ENCODE data around the gene CAPN12.
"Not testable (repeated sequence)": the region's sequence is repeated elsewhere in the genome, so short reads cannot be mapped to it uniquely, and the experiment has no call there.

CAPN12 gene, protein sequence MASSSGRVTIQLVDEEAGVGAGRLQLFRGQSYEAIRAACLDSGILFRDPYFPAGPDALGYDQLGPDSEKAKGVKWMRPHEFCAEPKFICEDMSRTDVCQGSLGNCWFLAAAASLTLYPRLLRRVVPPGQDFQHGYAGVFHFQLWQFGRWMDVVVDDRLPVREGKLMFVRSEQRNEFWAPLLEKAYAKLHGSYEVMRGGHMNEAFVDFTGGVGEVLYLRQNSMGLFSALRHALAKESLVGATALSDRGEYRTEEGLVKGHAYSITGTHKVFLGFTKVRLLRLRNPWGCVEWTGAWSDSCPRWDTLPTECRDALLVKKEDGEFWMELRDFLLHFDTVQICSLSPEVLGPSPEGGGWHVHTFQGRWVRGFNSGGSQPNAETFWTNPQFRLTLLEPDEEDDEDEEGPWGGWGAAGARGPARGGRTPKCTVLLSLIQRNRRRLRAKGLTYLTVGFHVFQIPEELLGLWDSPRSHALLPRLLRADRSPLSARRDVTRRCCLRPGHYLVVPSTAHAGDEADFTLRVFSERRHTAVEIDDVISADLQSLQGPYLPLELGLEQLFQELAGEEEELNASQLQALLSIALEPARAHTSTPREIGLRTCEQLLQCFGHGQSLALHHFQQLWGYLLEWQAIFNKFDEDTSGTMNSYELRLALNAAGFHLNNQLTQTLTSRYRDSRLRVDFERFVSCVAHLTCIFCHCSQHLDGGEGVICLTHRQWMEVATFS

DNA sequence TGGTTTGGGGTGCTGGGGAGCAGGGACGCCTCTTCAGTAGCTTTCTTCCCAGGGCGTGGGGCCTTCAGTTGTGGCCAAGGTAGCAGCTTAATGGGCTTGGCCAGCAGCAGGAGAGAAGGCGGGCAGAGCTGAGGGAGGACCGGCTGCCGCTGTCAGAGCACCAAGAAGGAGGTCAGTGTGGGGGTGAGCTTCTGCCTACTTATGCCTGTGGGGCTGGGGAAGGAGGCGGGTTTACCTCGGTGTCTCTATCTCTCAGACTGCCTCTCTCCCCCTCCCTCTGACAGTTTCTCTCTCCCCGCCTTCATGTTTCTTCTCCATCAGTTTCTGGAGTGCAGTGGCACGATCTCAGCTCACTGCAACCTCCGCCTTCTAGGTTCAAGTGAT is at the start of gene CAPN12:
Gene CAPN12 (minus strand): TSS at position 177 of the 384 bp plus-strand sequence. CDS start 309 bp downstream, outside the sequence.
- DNase-seq (ENCODE audit: low spot score): no peak
- TF ChIP-seq, protein P1, sequence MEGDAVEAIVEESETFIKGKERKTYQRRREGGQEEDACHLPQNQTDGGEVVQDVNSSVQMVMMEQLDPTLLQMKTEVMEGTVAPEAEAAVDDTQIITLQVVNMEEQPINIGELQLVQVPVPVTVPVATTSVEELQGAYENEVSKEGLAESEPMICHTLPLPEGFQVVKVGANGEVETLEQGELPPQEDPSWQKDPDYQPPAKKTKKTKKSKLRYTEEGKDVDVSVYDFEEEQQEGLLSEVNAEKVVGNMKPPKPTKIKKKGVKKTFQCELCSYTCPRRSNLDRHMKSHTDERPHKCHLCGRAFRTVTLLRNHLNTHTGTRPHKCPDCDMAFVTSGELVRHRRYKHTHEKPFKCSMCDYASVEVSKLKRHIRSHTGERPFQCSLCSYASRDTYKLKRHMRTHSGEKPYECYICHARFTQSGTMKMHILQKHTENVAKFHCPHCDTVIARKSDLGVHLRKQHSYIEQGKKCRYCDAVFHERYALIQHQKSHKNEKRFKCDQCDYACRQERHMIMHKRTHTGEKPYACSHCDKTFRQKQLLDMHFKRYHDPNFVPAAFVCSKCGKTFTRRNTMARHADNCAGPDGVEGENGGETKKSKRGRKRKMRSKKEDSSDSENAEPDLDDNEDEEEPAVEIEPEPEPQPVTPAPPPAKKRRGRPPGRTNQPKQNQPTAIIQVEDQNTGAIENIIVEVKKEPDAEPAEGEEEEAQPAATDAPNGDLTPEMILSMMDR (IDR thresholded peaks at IDR 0.05; ENCODE audit: extremely low read depth, insufficient read depth, missing control alignments): no peak
- in situ Hi-C loops (cut with MboI; ENCODE audit: low pct_unique_long_range_greater_than_20kb, low sequenced_read_pairs, unreplicated experiment): loop anchor here (25.0 kb wide), 1 partner anchor 168 kb away; the partner anchor contains the start of gene CCER2

DNA sequence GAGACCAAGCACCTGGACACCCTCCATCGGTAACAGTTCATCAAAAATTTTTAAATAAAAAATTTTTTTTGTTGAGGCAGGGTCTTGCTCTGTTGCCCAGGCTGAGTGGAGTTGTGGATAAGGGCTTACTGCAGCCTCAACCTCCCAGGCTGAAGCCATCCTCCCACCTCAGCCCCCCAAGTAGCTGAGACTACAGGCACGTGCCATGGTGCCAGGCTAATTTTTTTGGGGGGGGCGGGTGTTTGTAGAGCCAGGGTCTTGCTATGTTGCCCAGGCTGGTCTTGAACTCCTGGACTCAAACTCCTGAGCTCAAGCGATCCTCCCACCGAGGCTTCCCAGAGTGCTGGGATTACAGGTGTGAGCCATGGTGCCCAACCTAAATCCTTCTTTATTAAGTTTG is 49.4 kb upstream of the CAPN12 start:
- in situ Hi-C loops (cut with MboI; ENCODE audit: low pct_unique_long_range_greater_than_20kb, low sequenced_read_pairs, unreplicated experiment): no loop called here
- no peak for DNase-seq (ENCODE audit: low spot score)
- TF ChIP-seq, protein P1 (IDR thresholded peaks at IDR 0.05; ENCODE audit: extremely low read depth, insufficient read depth, missing control alignments): no peak

DNA sequence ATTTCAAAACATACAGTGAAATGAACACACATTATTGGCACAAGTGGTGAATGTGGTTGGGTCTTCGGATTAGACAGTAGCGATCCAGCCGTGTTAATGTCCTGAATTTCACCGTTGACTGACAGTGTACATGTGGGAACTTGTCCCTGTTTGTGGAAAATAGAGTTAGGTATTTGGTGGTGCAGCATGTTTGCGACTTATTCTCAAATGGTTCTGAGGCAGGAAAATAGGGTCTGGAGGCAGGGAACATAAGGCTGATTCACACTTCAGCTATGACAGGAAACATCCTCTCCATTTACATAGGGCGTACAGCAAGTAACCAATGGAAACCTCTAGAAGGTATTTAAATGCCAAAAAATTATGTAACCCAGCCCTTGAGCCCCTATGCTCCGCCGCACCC is 48.9 kb upstream of the CAPN12 start:
- TF ChIP-seq, protein P1 (IDR thresholded peaks at IDR 0.05; ENCODE audit: extremely low read depth, insufficient read depth, missing control alignments): no peak
- in situ Hi-C loops (cut with MboI; ENCODE audit: low pct_unique_long_range_greater_than_20kb, low sequenced_read_pairs, unreplicated experiment): no loop called here
- no peak for DNase-seq (ENCODE audit: low spot score)

DNA sequence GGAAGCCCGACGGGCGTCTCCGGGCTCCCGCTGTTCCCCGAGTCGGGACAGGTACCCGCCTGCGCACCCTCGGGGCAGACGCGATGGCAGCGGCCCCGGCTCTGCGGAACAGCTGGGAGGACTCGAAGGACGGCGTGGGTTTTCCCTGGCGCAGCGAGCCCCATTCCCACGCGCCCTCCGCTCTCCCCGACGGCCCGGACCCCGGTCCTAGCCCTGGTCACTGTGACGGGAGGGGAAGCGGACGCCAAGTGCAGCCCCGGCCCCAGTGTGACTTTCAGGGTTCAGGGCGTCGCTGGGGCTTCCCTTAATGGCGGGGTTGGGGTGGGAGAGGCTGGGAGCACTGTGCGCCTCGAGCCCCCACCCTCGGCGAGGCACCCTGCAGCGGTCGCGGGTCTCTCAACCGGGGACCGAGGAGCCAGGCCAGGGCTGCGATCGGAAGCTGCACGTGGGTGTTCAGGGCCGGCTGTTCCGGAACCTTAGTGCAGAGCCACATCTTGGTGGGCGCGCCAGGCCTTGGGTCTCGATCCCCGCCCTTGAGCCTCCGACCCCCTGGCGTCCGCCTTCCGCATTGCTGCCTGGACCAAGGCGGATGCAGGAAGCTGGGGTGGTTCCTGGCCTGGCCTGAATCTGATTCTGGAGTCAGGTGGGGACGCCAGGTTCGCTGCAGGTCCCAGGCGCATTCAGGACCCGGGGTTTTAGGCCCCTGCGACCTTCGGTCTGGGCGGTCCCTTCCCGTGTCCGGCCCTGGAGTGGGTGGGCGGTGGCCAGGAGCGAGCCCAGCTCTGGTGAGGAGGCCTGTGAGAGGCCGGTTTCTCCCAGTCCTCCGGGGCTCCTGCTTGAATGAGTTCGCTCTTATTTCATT is 48.2 kb upstream of the CAPN12 start:
- DNase-seq (ENCODE audit: low spot score): peak; percentile 67
- in situ Hi-C loops (cut with MboI; ENCODE audit: low pct_unique_long_range_greater_than_20kb, low sequenced_read_pairs, unreplicated experiment): no loop called here
- TF ChIP-seq, protein P1 (IDR thresholded peaks at IDR 0.05; ENCODE audit: extremely low read depth, insufficient read depth, missing control alignments): peak; percentile 12

DNA sequence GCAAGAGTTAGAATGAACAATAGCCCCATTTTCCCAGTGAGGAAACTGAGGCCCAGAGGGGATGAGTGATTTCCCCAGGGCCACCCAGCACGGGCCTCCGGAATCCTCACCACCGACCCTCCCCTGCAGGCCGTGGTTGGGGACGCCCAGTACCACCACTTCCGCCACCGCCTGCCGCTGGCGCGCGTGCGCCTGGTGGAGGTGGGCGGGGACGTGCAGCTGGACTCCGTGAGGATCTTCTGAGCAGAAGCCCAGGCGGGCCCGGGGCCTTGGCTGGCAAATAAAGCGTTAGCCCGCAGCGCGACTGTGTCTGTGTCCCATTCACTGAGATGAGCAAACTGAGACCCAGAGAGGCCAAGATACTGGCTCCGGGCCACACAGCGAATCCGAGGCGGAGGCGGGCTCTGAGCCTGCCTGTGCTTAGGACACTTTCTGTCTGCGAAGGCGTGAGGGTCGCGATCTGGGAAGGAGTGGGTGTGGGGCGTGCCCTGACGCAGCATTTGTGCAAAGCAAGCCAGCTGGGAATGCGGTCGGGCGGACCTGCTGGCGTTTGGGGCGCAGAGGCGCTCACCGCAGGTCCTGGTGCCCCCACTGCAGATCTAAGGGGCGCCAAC is 47.3 kb upstream of the CAPN12 start:
- DNase-seq (ENCODE audit: low spot score); in situ Hi-C loops (cut with MboI; ENCODE audit: low pct_unique_long_range_greater_than_20kb, low sequenced_read_pairs, unreplicated experiment): not testable (repeated sequence)

DNA sequence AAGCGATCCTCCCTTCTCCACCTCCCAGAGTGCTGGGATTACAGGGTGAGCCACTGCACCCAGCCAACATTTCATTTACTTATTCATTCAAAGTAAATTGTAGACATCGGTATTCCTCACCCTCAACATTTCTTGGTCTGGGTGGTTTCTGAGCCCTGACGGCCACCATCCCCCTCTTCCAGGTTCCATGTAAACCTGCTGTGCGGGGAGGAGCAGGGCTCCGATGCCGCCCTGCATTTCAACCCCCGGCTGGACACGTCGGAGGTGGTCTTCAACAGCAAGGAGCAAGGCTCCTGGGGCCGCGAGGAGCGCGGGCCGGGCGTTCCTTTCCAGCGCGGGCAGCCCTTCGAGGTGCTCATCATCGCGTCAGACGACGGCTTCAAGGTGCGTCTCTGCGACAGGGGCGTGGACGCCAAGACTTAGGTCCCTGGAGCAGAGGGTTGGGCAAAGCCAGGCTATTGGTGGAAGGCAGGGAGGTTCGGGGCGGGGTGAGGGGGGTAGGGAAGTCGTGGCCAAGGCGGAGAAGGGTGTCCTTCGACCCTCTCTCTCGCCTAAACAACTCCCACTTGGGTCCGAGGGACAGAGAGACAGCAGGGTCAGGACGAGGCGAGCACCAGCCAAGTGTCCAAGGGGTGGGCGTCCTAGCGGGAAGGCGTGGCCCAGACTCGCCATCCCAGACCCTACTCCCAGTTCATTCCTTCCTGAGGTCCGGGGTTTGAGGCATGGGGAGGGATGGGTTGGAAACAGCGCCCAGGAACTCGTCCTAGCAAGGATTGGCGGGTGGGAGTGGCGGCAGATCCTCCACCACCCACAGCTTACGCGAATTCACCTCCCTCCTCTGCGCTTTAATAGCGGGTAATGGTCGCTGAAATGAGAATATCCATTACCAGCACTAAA is 46.5 kb upstream of the CAPN12 start:
- DNase-seq (ENCODE audit: low spot score); in situ Hi-C loops (cut with MboI; ENCODE audit: low pct_unique_long_range_greater_than_20kb, low sequenced_read_pairs, unreplicated experiment): not testable (repeated sequence)

Data from GM13977 (cell line).